IPS-NIHi11 (cell line): ENCODE data around the gene HTR3E.
"Not testable (repeated sequence)": the region's sequence is repeated elsewhere in the genome, so short reads cannot be mapped to it uniquely, and the experiment has no call there.

ENCODE experiments used
- DNase-seq: peaks from one replicate; pipeline ENCODE4 v3.0.0; 2012; ENCODE audit warnings: mixed read lengths, low spot score

Gene HTR3E

GRCh38 chr3:184110316-184110725, 13.5 kb downstream of the HTR3E start:
- DNase-seq, result no peak

GRCh38 chr3:184116017-184116416, 19.2 kb downstream of the HTR3E start:
- no peak for DNase-seq

GRCh38 chr3:184117636-184118035, 20.8 kb downstream of the HTR3E start:
- DNase-seq, result no peak

DNA sequence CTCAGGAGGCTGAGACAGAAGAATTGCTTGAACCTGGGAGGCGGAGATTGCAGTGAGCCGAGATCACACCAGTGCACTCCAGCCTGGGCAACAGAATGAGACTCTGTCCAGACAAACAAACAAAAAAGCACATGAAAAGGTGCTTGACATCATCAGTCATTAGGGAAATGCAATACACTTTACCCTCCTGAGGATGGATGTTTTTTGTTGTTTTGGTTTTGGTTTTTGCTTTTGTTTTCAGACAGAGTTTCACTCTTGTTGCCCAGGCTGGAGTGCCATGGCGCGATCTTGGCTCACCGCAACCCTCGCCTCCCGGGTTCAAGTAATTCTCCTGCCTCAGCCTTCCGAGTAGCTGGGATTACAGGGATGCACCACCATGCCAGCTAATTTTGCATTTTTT, 24.2 kb downstream of the HTR3E start:
- not testable (repeated sequence) for DNase-seq

GRCh38 chr3:184126006-184126405, 29.1 kb downstream of the HTR3E start:
- DNase-seq, result no peak

- DNase-seq, result peak; percentile 60
These were observed 32.1 kb downstream of the HTR3E start for GRCh38 chr3:184129012-184129411.

DNA sequence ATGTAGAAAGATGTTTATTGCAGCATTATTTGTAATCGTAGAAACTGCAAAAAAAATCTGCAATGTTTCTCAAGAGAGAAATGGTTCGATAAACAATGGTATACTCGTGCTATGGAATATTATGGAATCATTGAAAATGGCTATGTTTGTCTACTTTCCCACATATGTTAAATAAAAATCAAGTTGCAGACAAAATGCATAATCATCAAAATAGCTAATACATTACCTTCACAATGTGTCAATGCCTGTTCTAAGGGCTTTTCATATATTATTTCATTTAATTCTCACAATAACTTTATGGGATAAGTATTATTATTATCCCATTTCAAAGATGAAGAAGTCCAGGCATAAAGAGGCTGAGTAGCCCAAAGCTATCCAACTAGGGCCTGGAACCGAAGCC, 36.1 kb downstream of the HTR3E start:
- no peak for DNase-seq

GRCh38 chr3:184133840-184134745, 37.2 kb downstream of the HTR3E start:
- DNase-seq, result peak; percentile 79

DNA sequence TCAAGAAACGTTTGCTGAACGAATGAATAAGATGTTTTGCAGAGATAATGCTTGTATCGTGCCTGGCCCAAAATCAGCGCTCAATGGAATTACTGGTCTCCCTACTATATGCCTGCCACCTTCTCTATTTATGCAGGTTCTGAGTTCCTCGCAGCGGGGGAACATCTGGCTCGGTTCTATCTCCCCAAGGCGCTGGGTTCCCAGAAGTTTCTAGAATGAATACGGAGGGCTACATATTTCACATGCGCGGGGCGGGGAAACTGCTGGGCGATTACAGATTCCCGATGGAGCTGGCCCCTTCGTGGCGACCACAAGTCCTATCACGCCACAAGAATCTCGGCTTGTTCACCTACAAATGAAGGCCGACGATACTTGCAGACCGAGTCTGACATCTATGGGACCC, 37.9 kb downstream of the HTR3E start:
- DNase-seq, result no peak

DNA sequence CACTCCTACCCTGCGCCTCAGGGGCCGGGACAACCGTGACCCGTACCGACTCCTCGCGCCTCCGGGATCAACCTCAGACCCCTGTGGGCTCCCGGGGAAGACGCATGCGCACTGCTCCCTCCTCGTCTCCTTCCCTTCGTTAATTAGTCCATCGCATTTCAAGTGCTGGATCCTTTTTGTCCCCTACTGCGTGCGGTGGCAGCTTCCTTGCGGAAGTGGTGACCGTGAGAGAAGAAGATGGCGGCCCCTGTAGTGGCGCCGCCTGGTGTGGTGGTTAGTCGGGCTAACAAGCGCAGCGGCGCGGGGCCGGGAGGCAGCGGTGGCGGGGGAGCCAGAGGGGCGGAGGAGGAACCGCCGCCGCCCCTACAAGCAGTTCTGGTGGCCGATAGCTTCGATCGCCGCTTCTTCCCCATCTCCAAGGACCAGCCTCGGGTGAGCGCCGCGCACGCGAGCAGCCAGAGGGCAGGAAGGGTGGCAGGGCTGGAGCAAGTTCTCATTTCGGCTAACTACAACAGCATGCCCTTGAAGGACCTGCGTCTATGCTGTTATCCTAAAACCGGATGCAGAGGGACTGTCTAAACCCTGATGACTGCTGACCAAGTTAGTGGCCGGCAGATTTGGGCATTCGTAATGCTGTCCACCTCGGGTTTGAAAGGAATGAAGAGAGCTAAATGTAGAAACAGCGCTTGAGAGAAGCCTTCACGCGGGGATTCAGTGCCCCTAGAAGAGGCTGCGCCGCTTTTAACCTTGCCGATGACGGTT, 38.5 kb downstream of the HTR3E start, which contains the start of gene EIF2B5:
EIF2B5 (plus strand) TSS at position 210 of the 762 bp plus-strand sequence; CDS start at position 238, 28 bp downstream.
- DNase-seq, result peak; percentile 87

- no peak for DNase-seq
These were observed 39.0 kb downstream of the HTR3E start for GRCh38 chr3:184135911-184136260.

DNA sequence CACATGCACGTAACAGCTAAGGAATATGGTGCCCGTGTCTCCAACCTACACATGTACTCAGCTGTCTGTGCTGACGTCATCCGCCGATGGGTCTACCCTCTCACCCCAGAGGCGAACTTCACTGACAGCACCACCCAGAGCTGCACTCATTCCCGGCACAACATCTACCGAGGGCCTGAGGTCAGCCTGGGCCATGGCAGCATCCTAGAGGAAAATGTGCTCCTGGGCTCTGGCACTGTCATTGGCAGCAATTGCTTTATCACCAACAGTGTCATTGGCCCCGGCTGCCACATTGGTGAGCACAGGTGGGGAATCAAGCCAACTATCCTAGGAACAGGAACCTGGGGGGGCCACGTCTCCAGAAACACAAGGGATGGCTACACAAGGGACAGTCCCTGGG, 43.6 kb downstream of the HTR3E start:
- no peak for DNase-seq

- DNase-seq, result no peak
These were observed 45.3 kb downstream of the HTR3E start for GRCh38 chr3:184142199-184142598.

DNA sequence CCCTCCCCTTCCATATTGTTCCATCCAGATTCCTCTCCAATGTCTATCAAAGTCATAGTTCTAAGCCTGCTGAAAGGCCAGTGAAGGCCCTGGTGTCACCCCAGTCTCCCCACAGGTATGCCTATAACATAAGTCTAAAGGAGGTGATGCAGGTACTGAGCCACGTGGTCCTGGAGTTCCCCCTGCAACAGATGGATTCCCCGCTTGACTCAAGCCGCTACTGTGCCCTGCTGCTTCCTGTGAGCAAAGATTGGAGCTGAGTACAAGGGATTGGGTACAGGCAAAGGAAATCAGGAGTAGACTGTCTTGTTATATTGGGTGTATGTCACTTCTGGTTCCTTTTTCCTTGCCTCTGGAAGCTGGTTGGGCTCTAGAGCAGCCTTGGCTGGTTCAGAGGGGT, 46.5 kb downstream of the HTR3E start:
- DNase-seq, result no peak

- DNase-seq, result no peak
These were observed 47.6 kb downstream of the HTR3E start for GRCh38 chr3:184144505-184144904.

DNA sequence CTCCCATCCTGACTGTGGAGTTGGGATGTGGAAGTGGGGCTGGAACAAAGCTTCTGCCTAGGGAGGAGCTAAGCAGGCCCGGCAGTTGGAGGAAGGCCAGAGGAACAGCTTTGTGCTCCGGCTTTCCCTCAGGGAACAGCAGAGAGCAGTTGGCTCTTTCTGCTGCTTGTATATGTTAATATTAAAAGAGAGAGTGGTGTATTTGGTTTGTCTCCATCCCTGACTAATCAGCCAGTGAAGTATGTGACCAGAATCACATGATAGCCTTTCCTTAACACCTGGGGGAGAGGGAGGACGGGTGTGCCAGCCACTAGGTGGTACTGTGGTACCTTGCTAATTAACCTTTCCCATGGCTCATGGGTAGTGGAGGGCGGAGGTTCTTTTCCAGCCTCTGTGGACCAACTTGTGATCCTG, 48.3 kb downstream of the HTR3E start:
- DNase-seq, result peak; percentile 76

DNA sequence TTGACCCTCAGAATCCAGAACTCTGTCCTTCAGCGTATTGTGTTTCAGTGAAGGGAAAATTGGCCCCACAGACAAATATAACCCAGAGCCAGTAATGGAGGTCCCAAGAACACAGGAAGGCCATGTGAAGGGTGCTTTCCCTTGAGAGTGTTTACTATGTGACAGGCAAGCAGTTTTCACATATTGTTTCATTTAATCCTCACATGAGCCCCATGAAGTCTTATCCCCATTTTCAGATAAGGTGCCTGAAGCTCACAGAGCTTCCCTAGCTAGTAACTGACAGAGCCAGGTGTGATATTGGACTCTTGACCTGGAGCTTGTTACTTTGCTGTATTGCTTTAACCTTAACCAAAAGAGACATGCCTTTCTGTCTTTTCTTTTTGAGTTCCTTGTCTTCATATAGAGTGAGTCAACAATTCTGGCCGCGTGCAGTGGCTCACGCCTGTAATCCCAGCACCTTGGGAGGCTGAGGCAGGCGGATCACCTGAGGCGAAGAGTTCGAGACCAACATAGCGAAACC, 48.9 kb downstream of the HTR3E start:
- no peak for DNase-seq

GRCh38 chr3:184148076-184148475, 51.2 kb downstream of the HTR3E start:
- no peak for DNase-seq

DNA sequence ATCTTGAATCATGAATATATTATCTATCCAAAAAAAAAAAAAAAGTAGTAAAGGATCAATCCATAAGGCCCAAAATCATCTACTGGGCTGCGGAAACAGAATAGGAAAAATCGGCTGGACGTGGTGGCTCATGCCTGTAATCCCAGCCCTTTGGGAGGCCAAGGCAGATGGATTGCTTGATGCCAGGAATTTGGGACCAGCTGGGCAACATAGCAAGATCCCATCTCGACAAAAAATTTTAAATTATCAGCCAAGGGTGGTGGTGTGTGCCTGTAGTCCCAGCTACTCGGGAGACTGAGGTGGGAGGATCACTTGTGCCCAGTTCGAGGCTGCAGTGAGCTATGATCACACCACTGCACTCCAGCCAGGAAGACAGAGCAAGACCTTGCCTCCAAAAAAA, 52.3 kb downstream of the HTR3E start:
- no peak for DNase-seq

GRCh38 chr3:184149770-184150169, 52.9 kb downstream of the HTR3E start:
- not testable (repeated sequence) for DNase-seq

- DNase-seq, result peak; percentile 94
These were observed 58.2 kb downstream of the HTR3E start, which contains the start of gene DVL3 for GRCh38 chr3:184154885-184155643. DVL3 (plus strand) TSS chr3:184155377; CDS start chr3:184155636, 259 bp downstream.
